ENCODE data around the gene IQCM.

Gene IQCM

GRCh38 chr4:149709640-149710039 is 106.0 kb downstream of the IQCM start:
- Histone ChIP-seq H3K9me2 (replicated peaks; ENCODE audit: low read depth, low read length) (no peaks in the 10 kb centered on the region; the same call in 1 of the 2 replicates), H3K79me2 (ENCODE audit: insufficient read depth, low read length) (no peaks in the 10 kb centered on the region), H4K20me1 (ENCODE audit: insufficient read depth, low read length, poor library complexity, severe bottlenecking) (no peaks in the 10 kb centered on the region), H2AFZ (ENCODE audit: low read length) (no peak overlapping the region), H3K4me2 (ENCODE audit: low read depth, low read length, poor library complexity, severe bottlenecking) (no peak overlapping the region), H3K9me3 (ENCODE audit: insufficient read depth, low read depth, low read length) (0 out of 2 replicates have a peak, but pooled peaks cover 2% of the 10 kb centered on the region), H3F3A (ENCODE audit: low read depth) (no peaks in the 10 kb centered on the region), H3K4me1 (ENCODE audit: insufficient read depth, low read length, poor library complexity, severe bottlenecking) (no peaks in the 10 kb centered on the region), H3K9ac (ENCODE audit: low read depth, low read length, poor library complexity, severe bottlenecking) (no peak overlapping the region), H3K36me3 (ENCODE audit: insufficient read depth, low read length) (no peaks in the 10 kb centered on the region), H3K4me3 (ENCODE audit: low read length, poor library complexity, severe bottlenecking) (no peak overlapping the region), H3K27me3 (ENCODE audit: insufficient read depth, low read length, poor library complexity, severe bottlenecking) (no peaks in the 10 kb centered on the region)
- no peak for TF ChIP-seq EZH2phosphoT487 (IDR thresholded peaks at IDR 0.05; ENCODE audit: borderline replicate concordance)
- TF ChIP-seq CTCF (conservative IDR thresholded peaks at IDR 0.05; ENCODE audit: low read length) = no peak

- Histone ChIP-seq H4K20me1 (ENCODE audit: insufficient read depth, low read length, poor library complexity, severe bottlenecking) (no peaks in the 10 kb centered on the region), H3K4me2 (ENCODE audit: low read depth, low read length, poor library complexity, severe bottlenecking) (no peak overlapping the region), H3K4me1 (ENCODE audit: insufficient read depth, low read length, poor library complexity, severe bottlenecking) (no peaks in the 10 kb centered on the region), H3K9ac (ENCODE audit: low read depth, low read length, poor library complexity, severe bottlenecking) (no peak overlapping the region), H3K9me3 (ENCODE audit: insufficient read depth, low read depth, low read length) (0 out of 2 replicates have a peak, but pooled peaks cover 2% of the 10 kb centered on the region), H3K4me3 (ENCODE audit: low read length, poor library complexity, severe bottlenecking) (no peak overlapping the region), H3K79me2 (ENCODE audit: insufficient read depth, low read length) (no peaks in the 10 kb centered on the region), H3F3A (ENCODE audit: low read depth) (no peaks in the 10 kb centered on the region), H3K36me3 (ENCODE audit: insufficient read depth, low read length) (no peaks in the 10 kb centered on the region), H3K27me3 (ENCODE audit: insufficient read depth, low read length, poor library complexity, severe bottlenecking) (no peaks in the 10 kb centered on the region), H3K9me2 (replicated peaks; ENCODE audit: low read depth, low read length) (no peaks in the 10 kb centered on the region; the same call in 1 of the 2 replicates), H2AFZ (ENCODE audit: low read length) (no peak overlapping the region)
- no peak for TF ChIP-seq CTCF (conservative IDR thresholded peaks at IDR 0.05; ENCODE audit: low read length)
- TF ChIP-seq EZH2phosphoT487 (IDR thresholded peaks at IDR 0.05; ENCODE audit: borderline replicate concordance) = no peak
These were observed 107.0 kb downstream of the IQCM start for GRCh38 chr4:149708513-149709130.

GRCh38 chr4:149707862-149708261 is 107.8 kb downstream of the IQCM start:
- Histone ChIP-seq H3K4me2 (ENCODE audit: low read depth, low read length, poor library complexity, severe bottlenecking) (no peak overlapping the region), H3K9ac (ENCODE audit: low read depth, low read length, poor library complexity, severe bottlenecking) (no peak overlapping the region), H3K9me3 (ENCODE audit: insufficient read depth, low read depth, low read length) (0 out of 2 replicates have a peak, but pooled peaks cover 2% of the 10 kb centered on the region), H3K27me3 (ENCODE audit: insufficient read depth, low read length, poor library complexity, severe bottlenecking) (no peaks in the 10 kb centered on the region), H3K9me2 (replicated peaks; ENCODE audit: low read depth, low read length) (no peaks in the 10 kb centered on the region; the same call in 1 of the 2 replicates), H2AFZ (ENCODE audit: low read length) (no peak overlapping the region), H3F3A (ENCODE audit: low read depth) (no peaks in the 10 kb centered on the region), H3K79me2 (ENCODE audit: insufficient read depth, low read length) (no peaks in the 10 kb centered on the region), H3K36me3 (ENCODE audit: insufficient read depth, low read length) (no peaks in the 10 kb centered on the region), H4K20me1 (ENCODE audit: insufficient read depth, low read length, poor library complexity, severe bottlenecking) (no peaks in the 10 kb centered on the region), H3K4me3 (ENCODE audit: low read length, poor library complexity, severe bottlenecking) (no peak overlapping the region), H3K4me1 (ENCODE audit: insufficient read depth, low read length, poor library complexity, severe bottlenecking) (no peaks in the 10 kb centered on the region)
- TF ChIP-seq CTCF (conservative IDR thresholded peaks at IDR 0.05; ENCODE audit: low read length) (no peak), EZH2phosphoT487 (IDR thresholded peaks at IDR 0.05; ENCODE audit: borderline replicate concordance) (no peak)

All from Loucy (cell line).